ENCODE data around the gene HDGF. TPM values are rescaled to one million over a fixed set of nuclear protein-coding genes. Genes with fewer than 3 reads are reported as not detected.

The HDGF gene
- total RNA-seq, 4 donors from 2014 or later: 210 to 233 (median 222) TPM

DNA sequence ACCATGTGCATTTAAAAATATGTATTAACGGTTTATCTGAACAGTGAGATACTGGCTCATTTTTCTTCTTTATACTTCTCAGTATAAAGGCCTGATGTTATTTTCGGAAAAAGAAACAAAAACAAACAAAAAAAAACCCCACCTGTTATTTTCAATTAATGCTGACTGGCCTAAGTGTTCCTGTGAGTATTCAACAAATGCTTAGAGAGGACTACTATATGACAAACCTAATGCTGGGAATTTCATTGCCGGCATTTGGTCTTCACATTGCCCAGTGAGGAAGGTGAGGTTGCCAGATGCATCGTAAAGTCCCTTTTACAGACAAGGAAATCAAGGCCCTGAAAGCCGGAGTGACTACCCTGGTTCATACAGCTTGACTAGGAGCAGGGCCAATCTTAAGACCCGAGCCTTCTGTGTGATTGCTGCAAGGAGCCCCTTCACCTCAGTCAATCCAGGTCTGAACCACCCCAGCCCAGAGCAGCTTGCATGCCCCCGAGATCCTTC, 11.2 kb downstream of the HDGF start:
- intact Hi-C loops (cut with DNase I; ENCODE audit: low total_unique reads): no loop called here
- peak in 1 of 2 donors; percentile 42 for DNase-seq (ENCODE audit: low spot score in 2 of 2)
- WGBS, 2 donors: 16 to 17% methylated on average over 7 of the region's 7 CpGs
- TF ChIP-seq, protein P1, sequence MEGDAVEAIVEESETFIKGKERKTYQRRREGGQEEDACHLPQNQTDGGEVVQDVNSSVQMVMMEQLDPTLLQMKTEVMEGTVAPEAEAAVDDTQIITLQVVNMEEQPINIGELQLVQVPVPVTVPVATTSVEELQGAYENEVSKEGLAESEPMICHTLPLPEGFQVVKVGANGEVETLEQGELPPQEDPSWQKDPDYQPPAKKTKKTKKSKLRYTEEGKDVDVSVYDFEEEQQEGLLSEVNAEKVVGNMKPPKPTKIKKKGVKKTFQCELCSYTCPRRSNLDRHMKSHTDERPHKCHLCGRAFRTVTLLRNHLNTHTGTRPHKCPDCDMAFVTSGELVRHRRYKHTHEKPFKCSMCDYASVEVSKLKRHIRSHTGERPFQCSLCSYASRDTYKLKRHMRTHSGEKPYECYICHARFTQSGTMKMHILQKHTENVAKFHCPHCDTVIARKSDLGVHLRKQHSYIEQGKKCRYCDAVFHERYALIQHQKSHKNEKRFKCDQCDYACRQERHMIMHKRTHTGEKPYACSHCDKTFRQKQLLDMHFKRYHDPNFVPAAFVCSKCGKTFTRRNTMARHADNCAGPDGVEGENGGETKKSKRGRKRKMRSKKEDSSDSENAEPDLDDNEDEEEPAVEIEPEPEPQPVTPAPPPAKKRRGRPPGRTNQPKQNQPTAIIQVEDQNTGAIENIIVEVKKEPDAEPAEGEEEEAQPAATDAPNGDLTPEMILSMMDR (IDR thresholded peaks at IDR 0.05): no peak
- no peak for TF ChIP-seq POLR2A (IDR thresholded peaks at IDR 0.05)
- H3K4me3 ChIP-seq (ENCODE audit: low read depth, poor library complexity, severe bottlenecking): peak overlapping the region; percentile 67

DNA sequence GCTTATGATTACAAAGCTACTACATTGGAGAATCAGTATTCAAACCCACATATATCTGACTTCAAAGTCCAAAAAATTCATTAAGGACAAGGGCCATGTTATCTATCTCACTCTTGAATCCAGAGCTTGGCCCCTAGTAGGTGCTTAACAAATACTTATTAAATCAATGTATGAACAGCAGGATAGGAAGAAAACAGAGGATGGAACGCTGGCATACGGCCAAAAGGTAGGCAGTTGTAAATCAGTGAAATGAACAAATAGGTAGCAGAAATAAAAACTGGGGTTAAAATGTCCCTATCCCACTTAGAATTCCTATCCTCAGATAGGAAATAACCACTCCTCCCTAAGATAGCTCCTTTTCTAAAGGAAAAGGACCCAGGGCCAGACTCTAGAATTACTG, 12.6 kb downstream of the HDGF start:
- intact Hi-C loops (cut with DNase I; ENCODE audit: low total_unique reads): no loop called here
- WGBS, 2 donors: 70 to 76% methylated on average over 2 of the region's 2 CpGs
- H3K4me3 ChIP-seq (ENCODE audit: low read depth, poor library complexity, severe bottlenecking): no peak overlapping the region
- DNase-seq (ENCODE audit: low spot score in 2 of 2): no peak
- TF ChIP-seq POLR2A (IDR thresholded peaks at IDR 0.05): no peak
- TF ChIP-seq, protein P1 (IDR thresholded peaks at IDR 0.05): no peak

DNA sequence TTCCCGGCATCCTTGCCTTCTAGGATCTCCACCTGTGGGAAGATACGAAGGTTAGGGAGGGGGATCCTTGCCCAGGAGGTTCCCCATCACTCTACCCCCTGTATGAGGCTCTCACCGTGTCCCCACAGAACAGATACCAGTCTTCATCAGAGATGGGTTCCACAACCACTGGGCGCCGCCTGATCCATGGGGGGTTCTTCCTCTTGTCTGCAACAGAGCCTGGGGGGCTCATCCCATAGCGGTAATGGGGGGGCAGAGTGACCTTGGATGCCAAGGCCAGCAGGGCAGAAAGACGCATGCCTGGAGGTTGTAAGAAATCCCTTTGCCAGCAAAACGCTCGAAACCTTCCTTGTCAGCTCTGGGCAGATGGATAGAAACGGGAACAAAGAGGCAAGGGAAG, 13.1 kb downstream of the HDGF start:
- TF ChIP-seq POLR2A (IDR thresholded peaks at IDR 0.05): no peak
- TF ChIP-seq, protein P1 (IDR thresholded peaks at IDR 0.05): no peak
- intact Hi-C loops (cut with DNase I; ENCODE audit: low total_unique reads): no loop called here
- no peak overlapping the region for H3K4me3 ChIP-seq (ENCODE audit: low read depth, poor library complexity, severe bottlenecking)
- WGBS, 2 donors: 89 to 90% methylated on average over 10 of the region's 10 CpGs
- DNase-seq (ENCODE audit: low spot score in 2 of 2): no peak

DNA sequence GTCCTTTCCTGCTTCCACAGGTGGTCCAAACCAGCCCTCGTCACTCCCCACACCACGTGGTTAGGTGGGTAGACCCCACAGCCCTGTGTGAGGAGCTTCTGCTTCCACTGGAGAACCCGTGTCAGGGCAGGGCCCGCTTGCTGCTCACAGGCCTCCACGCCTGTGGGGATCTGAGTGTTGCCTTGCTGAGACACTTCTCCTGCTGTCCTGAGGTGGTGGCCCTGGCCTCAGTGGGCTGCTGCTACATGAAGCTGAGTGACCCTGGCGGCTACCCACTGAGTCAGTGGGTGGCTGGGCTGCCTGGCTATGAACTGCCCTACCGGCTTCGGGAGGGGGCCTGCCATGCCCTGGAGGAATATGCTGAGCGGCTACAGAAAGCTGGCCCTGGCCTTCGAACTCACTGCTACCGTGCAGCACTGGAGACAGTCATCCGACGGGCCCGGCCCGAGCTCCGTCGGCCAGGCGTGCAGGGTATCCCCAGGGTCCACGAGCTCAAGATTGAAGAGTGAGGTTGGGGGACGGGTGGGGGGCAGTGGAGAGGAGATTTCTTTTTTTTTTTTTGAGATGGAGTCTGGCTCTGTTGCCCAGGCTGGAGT, 17.4 kb downstream of the HDGF start:
- intact Hi-C loops (cut with DNase I; ENCODE audit: low total_unique reads): no loop called here
- DNase-seq (ENCODE audit: low spot score in 2 of 2): no peak
- TF ChIP-seq, protein P1 (IDR thresholded peaks at IDR 0.05): no peak
- TF ChIP-seq POLR2A (IDR thresholded peaks at IDR 0.05): no peak
- no peak overlapping the region for H3K4me3 ChIP-seq (ENCODE audit: low read depth, poor library complexity, severe bottlenecking)
- 88 to 89% methylated on average over 19 to 20 of the region's 20 CpGs for WGBS, 2 donors

DNA sequence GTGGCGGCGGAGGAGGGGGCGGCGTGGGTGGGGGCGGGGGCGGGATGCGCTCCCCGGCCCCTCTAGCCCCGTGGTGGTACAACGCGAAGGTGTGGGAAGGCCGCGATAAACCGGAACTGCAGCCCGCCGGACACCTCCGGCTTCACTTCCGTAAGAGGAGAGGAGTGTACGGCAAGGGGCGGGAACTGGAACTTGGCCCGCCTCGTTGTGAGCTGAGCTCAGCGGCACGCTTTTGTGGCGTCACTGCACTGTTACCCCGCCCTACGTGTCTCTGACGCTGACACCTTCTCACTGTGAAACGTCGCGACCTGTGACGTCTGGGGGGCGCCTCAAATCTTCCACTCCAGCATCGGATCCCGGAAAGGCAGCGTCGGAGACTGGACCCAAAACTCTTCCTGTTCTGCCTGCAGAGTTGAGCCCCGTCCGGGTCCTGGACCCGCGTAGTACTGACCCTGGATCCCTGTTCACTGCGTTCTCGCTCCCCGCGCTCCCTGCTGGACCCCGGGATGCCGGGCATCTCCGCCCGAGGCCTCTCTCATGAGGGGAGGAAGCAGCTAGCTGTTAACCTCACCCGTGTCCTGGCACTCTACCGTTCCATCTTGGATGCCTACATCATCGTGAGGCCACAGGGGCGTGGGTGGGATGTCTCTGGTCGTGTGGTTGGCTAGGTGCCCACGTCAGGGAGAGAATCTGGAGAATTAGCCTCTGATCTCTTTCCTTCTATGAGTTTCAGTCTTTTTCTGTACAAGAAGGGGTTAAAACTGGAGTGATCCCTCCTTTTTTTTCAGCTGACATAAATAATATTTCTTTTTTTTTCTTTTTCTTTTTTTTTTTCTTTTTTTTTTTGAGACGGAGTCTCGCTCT, 22.6 kb downstream of the HDGF start, which contains the start of gene ISG20L2:
TSS of gene ISG20L2 (minus strand) at position 168 of the 864 bp plus-strand sequence. CDS start 1,114 bp downstream, outside the sequence.
- DNase-seq (ENCODE audit: low spot score in 2 of 2): peak; percentile 97 to 99
- H3K4me3 ChIP-seq (ENCODE audit: low read depth, poor library complexity, severe bottlenecking): peak within 1 kb of the TSS; percentile 83
- 1 to 2% methylated on average over 20 to 44 of the region's 57 CpGs for WGBS, 2 donors
- TF ChIP-seq POLR2A (IDR thresholded peaks at IDR 0.05): no peak
- TF ChIP-seq, protein P1 (IDR thresholded peaks at IDR 0.05): no peak
- intact Hi-C loops (cut with DNase I; ENCODE audit: low total_unique reads): no loop called here

Measured in lower leg skin (tissue), 4 donors.